K562 (cell line): Measurements from ENCODE around the gene CYP4F3.

ENCODE experiments used
- CCAR2 ChIP-seq: fragments of 200-400 bp; formaldehyde crosslinking; IDR thresholded peaks from 2 replicates; pipeline ENCODE4 v1.6.1; 2017; ENCODE audit warnings: mild to moderate bottlenecking, low read depth, low read length
- CTBP1 ChIP-seq: fragments of 450-650 bp; IDR thresholded peaks from 2 replicates; pipeline ENCODE4 v1.6.1; 2016; ENCODE audit warnings: borderline replicate concordance
- ELF4 ChIP-seq: fragments of 450-650 bp; formaldehyde crosslinking; IDR thresholded peaks from 2 replicates; pipeline ENCODE4 v1.4.0; 2022; ENCODE audit warnings: missing genetic modification characterization
- FOXJ3 ChIP-seq: sonication (generic); formaldehyde crosslinking; IDR thresholded peaks from 2 replicates; pipeline ENCODE4 v1.4.0; 2020; ENCODE audit warnings: mild to moderate bottlenecking, missing genetic modification reagents
- GABPB1 ChIP-seq: sonication (generic); formaldehyde crosslinking; IDR thresholded peaks from 2 replicates; pipeline ENCODE4 v1.8.0; 2022; ENCODE audit warnings: mild to moderate bottlenecking, missing genetic modification reagents
- PHF8 ChIP-seq: fragments of 200-600 bp; sonication (generic); IDR thresholded peaks from 2 replicates; pipeline ENCODE4 v1.6.1; 2012; ENCODE audit warnings: mixed run types, mild to moderate bottlenecking, inconsistent platforms, low read length, moderate library complexity, borderline replicate concordance
- SIRT6 ChIP-seq: IDR thresholded peaks from one replicate; pipeline ENCODE4 v1.6.1; 2012; ENCODE audit warnings: low read depth, mild to moderate bottlenecking, control low read depth, inconsistent platforms, low read length, moderate library complexity
- TARDBP ChIP-seq: fragments of 450-650 bp; IDR thresholded peaks from 2 replicates; pipeline ENCODE4 v1.6.1; 2016
- TEAD4 ChIP-seq, 2 experiments: sonication (generic) in 1 of 2; formaldehyde crosslinking in 1 of 2; IDR thresholded peaks; 2 replicates each; pipeline versions ENCODE4 v1.6.1 to v1.8.0; 2012 to 2022; ENCODE audit warnings: borderline replicate concordance in 1 of 2, inconsistent platforms in 1 of 2, low read length in 1 of 2, mild to moderate bottlenecking in 1 of 2, missing genetic modification reagents in 1 of 2
- ZKSCAN1 ChIP-seq: fragments of 150-350 bp; IDR thresholded peaks from 2 replicates; pipeline ENCODE4 v1.6.1; 2016; ENCODE audit warnings: low read depth, low read length
- ZSCAN29 ChIP-seq: fragments of 450-650 bp; IDR thresholded peaks from 2 replicates; pipeline ENCODE4 v1.6.1; 2017
- TF ChIP-seq, protein P1 (sequence below), 3 experiments: IDR thresholded peaks in 2 of 3; conservative IDR thresholded peaks in 1 of 3; 2 replicates each; pipeline ENCODE4 v1.5.1; 2011 to 2012; ENCODE audit warnings: low read length in 3 of 3, mild to moderate bottlenecking in 3 of 3, control low read depth in 2 of 3, improper control_type of control experiment in 1 of 3, inconsistent platforms in 1 of 3, low read depth in 1 of 3, mixed read lengths in 1 of 3, moderate library complexity in 1 of 3; ENCODE audit not compliant: insufficient read depth in 2 of 3
- TF ChIP-seq, protein P2 (sequence below), 2 experiments: fragments of 450-650 bp; formaldehyde crosslinking in 1 of 2; IDR thresholded peaks; 2 replicates each; pipeline versions ENCODE4 v1.4.0 to v1.6.1; 2014 to 2020; ENCODE audit warnings: mild to moderate bottlenecking in 2 of 2, borderline replicate concordance in 1 of 2, low read depth in 1 of 2
- TF ChIP-seq, protein P3 (sequence below): fragments of 450-650 bp; IDR thresholded peaks from 2 replicates; pipeline ENCODE4 v1.6.1; 2017; ENCODE audit warnings: antibody characterized with exemption, mild to moderate bottlenecking

DNA sequence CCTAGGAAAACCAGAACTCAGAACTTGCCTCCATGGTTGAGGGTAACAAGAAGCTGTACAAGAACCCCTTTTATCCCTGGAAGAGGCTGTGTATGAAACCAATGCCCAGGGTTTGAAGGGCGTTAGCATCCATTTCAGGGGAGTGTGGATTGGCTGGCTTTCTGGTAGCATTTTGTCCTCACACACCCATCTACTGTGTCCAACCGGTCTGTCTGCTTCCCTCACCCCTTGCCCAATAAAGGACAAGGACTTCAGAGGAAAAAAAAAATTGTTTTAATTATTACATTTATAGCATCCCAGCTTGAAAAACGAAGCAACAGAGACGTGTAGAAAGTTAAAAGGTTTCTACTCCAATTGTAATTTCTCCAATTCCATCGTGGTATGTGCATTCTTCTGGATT, 28.4 kb upstream of the CYP4F3 start:
- no peak for TF ChIP-seq CTBP1
- TF ChIP-seq CCAR2, result no peak
- TF ChIP-seq GABPB1 (CRISPR knock-in tag), result no peak
- TF ChIP-seq, protein P1, sequence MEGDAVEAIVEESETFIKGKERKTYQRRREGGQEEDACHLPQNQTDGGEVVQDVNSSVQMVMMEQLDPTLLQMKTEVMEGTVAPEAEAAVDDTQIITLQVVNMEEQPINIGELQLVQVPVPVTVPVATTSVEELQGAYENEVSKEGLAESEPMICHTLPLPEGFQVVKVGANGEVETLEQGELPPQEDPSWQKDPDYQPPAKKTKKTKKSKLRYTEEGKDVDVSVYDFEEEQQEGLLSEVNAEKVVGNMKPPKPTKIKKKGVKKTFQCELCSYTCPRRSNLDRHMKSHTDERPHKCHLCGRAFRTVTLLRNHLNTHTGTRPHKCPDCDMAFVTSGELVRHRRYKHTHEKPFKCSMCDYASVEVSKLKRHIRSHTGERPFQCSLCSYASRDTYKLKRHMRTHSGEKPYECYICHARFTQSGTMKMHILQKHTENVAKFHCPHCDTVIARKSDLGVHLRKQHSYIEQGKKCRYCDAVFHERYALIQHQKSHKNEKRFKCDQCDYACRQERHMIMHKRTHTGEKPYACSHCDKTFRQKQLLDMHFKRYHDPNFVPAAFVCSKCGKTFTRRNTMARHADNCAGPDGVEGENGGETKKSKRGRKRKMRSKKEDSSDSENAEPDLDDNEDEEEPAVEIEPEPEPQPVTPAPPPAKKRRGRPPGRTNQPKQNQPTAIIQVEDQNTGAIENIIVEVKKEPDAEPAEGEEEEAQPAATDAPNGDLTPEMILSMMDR (IDR thresholded peaks at IDR 0.05 in 2 of 3, conservative IDR thresholded peaks at IDR 0.05 in 1 of 3; ENCODE audit: insufficient read depth in 2 of 3, low read depth in 1 of 3, low read length in 3 of 3), result no peak
- TF ChIP-seq, protein P2, sequence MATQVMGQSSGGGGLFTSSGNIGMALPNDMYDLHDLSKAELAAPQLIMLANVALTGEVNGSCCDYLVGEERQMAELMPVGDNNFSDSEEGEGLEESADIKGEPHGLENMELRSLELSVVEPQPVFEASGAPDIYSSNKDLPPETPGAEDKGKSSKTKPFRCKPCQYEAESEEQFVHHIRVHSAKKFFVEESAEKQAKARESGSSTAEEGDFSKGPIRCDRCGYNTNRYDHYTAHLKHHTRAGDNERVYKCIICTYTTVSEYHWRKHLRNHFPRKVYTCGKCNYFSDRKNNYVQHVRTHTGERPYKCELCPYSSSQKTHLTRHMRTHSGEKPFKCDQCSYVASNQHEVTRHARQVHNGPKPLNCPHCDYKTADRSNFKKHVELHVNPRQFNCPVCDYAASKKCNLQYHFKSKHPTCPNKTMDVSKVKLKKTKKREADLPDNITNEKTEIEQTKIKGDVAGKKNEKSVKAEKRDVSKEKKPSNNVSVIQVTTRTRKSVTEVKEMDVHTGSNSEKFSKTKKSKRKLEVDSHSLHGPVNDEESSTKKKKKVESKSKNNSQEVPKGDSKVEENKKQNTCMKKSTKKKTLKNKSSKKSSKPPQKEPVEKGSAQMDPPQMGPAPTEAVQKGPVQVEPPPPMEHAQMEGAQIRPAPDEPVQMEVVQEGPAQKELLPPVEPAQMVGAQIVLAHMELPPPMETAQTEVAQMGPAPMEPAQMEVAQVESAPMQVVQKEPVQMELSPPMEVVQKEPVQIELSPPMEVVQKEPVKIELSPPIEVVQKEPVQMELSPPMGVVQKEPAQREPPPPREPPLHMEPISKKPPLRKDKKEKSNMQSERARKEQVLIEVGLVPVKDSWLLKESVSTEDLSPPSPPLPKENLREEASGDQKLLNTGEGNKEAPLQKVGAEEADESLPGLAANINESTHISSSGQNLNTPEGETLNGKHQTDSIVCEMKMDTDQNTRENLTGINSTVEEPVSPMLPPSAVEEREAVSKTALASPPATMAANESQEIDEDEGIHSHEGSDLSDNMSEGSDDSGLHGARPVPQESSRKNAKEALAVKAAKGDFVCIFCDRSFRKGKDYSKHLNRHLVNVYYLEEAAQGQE (IDR thresholded peaks at IDR 0.05; ENCODE audit: borderline replicate concordance), result no peak
- TF ChIP-seq, protein P2 (CRISPR knock-in tag; IDR thresholded peaks at IDR 0.05; ENCODE audit: low read depth), result no peak
- no peak for TF ChIP-seq ZSCAN29
- TF ChIP-seq TEAD4 (IDR thresholded peaks at IDR 0.05; ENCODE audit: low read length), result no peak
- no peak for TF ChIP-seq TEAD4 (CRISPR knock-in tag; IDR thresholded peaks at IDR 0.05; ENCODE audit: borderline replicate concordance)
- TF ChIP-seq SIRT6, result no peak
- no peak for TF ChIP-seq PHF8
- no peak for TF ChIP-seq ZKSCAN1
- TF ChIP-seq TARDBP, result no peak
- TF ChIP-seq ELF4 (CRISPR knock-in tag), result no peak
- TF ChIP-seq, protein P3, sequence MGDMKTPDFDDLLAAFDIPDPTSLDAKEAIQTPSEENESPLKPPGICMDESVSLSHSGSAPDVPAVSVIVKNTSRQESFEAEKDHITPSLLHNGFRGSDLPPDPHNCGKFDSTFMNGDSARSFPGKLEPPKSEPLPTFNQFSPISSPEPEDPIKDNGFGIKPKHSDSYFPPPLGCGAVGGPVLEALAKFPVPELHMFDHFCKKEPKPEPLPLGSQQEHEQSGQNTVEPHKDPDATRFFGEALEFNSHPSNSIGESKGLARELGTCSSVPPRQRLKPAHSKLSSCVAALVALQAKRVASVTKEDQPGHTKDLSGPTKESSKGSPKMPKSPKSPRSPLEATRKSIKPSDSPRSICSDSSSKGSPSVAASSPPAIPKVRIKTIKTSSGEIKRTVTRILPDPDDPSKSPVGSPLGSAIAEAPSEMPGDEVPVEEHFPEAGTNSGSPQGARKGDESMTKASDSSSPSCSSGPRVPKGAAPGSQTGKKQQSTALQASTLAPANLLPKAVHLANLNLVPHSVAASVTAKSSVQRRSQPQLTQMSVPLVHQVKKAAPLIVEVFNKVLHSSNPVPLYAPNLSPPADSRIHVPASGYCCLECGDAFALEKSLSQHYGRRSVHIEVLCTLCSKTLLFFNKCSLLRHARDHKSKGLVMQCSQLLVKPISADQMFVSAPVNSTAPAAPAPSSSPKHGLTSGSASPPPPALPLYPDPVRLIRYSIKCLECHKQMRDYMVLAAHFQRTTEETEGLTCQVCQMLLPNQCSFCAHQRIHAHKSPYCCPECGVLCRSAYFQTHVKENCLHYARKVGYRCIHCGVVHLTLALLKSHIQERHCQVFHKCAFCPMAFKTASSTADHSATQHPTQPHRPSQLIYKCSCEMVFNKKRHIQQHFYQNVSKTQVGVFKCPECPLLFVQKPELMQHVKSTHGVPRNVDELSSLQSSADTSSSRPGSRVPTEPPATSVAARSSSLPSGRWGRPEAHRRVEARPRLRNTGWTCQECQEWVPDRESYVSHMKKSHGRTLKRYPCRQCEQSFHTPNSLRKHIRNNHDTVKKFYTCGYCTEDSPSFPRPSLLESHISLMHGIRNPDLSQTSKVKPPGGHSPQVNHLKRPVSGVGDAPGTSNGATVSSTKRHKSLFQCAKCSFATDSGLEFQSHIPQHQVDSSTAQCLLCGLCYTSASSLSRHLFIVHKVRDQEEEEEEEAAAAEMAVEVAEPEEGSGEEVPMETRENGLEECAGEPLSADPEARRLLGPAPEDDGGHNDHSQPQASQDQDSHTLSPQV, result no peak
- no peak for TF ChIP-seq FOXJ3
